Measurements from ENCODE around the gene TM9SF2.
A peak's percentile ranks its signal among the peaks of the same experiment; 100 is the strongest.
"Not testable (repeated sequence)": the region's sequence is repeated elsewhere in the genome, so short reads cannot be mapped to it uniquely, and the experiment has no call there.

TM9SF2 gene, protein sequence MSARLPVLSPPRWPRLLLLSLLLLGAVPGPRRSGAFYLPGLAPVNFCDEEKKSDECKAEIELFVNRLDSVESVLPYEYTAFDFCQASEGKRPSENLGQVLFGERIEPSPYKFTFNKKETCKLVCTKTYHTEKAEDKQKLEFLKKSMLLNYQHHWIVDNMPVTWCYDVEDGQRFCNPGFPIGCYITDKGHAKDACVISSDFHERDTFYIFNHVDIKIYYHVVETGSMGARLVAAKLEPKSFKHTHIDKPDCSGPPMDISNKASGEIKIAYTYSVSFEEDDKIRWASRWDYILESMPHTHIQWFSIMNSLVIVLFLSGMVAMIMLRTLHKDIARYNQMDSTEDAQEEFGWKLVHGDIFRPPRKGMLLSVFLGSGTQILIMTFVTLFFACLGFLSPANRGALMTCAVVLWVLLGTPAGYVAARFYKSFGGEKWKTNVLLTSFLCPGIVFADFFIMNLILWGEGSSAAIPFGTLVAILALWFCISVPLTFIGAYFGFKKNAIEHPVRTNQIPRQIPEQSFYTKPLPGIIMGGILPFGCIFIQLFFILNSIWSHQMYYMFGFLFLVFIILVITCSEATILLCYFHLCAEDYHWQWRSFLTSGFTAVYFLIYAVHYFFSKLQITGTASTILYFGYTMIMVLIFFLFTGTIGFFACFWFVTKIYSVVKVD

DNA sequence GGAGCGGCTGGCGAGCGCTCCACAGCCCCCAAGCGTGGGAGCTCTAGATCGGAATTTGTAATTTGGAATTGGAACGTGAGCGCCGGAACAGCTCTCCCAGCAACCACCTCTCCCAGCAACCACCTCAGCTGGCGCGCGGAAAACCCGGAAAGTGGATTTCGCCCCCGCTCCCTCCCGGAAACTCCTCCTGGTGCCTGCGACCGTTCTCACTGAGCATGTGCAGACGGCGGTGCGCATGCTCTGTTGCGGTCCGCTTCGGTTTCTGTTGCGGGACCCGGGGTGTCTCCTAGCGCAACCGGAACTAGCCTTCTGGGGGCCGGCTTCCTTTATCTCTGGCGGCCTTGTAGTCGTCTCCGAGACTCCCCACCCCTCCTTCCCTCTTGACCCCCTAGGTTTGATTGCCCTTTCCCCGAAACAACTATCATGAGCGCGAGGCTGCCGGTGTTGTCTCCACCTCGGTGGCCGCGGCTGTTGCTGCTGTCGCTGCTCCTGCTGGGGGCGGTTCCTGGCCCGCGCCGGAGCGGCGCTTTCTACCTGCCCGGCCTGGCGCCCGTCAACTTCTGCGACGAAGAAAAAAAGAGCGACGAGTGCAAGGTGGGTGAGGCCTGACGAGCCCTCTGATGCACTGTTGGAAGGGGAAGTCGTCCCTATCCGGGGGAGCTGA, at the start of gene TM9SF2:
Gene TM9SF2, plus strand, starts transcription at position 289 of the 664 bp plus-strand sequence. Its CDS starts 135 bp downstream, at position 424.
- DNase-seq: peak; percentile 99

DNA sequence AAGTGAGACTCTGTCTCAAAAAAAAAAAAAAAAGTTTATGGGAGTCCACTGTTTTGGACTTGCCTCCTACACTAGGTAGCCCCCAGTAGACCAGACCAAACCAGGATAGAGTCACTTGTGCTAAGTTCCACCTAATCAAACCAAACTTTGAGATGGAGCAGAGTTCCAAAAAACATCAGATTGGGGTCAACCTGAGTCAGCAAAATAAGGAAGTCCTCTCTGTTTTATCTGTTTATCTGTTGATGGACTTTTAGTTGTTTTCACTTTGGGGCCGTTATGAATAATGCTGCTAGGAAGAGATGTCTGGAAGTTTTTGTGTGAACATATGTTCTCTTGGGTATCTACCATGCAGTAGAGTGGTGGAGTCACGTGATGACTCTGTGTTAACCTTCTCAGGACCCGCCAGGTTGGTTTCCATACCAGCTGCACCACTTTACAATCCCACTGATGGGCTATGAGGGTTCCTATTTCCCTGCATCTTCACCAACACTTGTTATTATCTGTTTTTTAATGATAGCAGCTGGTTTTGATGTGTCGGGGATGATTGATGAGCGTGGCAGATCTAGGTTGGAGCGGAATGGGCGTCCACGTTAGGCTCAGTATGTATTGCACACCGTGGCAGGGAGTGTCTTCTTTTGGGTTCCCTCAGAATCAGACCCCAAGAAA, 46.6 kb upstream of the TM9SF2 start:
- DNase-seq: no peak

DNA sequence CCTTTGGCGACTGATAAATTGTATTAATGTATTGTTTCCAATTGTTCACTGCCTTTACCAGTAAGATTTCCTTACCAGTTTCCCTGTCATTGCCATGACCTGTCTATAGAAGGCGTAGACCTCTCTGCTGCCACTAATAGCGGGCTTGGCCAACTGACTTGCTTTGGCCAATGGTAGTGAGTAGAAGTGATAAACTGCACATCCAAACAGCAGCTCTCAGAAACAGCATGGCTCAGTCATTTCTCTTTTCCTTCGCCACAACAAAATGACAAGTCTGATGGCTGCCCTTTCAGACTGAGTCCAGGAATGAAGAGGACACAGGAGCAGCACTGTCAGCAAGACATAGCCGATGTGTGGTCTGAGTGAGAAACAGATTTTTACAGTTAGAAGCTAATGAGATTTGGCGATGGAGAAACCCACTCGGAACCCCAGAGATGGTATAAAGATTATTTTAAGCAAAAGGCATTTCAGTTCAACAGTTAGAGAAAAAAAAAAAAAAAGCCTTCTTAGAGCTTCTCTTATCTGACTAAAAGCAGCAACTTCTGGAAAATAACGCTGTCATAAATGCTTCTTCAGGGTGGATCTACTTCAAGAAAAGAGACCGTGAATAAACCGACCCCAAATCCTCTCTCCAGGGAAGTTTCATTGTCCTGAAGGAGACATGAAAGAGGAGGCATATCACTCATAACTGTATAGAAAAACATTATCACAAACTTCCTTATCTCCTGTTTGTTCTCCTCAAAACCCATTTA, 42.0 kb upstream of the TM9SF2 start:
- no peak for DNase-seq

- DNase-seq: not testable (repeated sequence)
Observed at GRCh38 chr13:99460802-99461201, 40.5 kb upstream of the TM9SF2 start.

DNA sequence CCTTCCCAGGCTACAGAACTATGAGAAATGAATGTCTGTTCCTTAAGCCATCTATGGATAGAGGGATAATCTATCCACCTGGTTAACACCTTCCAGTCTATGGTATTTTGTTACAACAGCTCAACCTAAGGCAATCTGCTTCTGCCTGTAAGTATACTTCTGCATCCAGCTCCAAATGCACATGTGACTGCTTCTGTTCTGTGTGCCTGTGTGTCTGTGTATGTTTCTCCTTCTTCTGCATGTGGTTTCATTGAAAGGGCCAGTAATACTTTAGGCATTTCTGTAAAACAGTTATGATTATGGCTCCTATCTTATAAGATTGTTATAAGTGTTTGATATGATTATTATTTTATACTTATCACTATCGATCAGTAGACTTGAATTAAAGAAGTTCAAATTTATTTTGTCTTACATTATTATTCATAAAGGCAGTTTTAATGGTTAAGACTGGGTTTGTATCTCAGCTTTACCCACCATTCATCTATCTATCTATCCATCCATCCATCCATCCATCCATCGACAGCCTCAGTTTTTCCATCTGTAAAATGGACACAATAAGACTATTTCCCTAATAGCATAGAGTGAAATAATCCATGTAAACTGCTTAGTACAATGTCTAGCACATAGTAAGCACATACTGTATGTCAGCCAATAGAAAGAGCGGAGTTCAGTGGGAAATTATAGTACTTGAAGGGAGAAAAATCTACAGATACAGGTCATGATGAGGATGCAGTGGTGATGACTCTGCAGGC, 37.5 kb upstream of the TM9SF2 start:
- no peak for DNase-seq

DNA sequence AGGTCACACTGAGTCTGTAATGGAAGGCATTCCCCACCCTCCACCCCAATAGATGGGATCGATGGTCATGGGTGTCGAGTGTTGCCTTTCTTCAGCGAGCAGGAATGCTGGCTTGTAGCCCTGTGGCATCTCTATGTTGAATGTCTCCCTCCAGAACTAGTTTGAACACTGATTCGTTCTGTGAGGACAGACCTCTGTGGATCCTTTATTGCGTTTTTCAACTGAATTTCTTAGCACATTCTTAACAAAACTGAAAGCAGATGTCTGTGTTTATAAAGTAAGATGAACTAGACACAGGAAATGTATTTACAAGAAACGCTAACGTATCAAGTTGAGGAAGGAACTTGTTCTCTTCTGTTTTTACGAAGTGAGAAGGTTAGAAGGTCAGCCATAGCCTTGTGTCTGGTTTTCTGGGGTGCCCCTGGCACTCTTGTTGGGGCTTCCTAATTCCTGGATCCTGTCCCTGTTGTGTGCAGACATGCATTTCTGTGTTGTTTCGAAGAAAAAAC, 36.8 kb upstream of the TM9SF2 start:
- no peak for DNase-seq

DNA sequence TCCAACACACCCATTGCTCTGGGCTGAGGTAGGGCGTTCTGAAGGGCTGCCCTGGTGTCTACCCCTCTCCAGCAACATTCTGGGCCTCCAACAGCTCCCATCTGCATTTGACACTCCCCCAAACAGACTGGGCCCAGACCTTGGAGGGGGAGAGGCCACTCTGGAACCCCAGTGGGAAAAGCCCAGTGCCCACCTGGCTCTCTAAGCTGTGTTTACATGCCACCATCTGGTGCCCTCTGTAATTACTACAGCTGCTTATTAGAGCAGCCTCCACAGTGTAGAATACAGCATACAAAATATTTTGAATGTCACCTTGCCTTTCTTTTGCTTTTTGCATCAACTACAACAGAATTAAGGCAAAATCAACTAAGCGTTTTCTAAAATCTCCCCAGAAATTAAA, 35.8 kb upstream of the TM9SF2 start:
- peak; percentile 48 for DNase-seq

- peak; percentile 9 for DNase-seq
Observed at GRCh38 chr13:99467764-99468163, 33.5 kb upstream of the TM9SF2 start.

- no peak for DNase-seq
Observed at GRCh38 chr13:99469041-99469440, 32.2 kb upstream of the TM9SF2 start.

DNA sequence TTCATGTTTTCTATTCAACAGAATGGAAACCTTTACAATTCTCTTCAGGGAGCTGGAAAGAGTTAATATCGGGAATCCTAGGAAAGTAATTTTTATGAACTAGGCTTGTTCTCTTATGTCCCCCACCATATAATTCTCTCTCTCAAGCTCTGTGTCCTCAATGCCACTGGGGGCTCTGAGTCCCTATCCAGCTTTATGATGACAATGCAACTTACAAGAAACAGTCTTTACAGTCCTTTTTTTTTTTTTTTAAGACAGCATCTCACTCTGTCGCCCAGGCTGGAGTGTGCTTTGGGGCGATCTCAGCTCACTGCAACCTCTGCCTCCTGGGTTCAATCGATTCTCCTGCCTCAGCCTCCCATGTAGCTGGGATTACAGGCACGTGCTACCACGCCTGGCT, 31.2 kb upstream of the TM9SF2 start:
- DNase-seq: no peak

GRCh38 chr13:99471221-99472121, 29.8 kb upstream of the TM9SF2 start:
- DNase-seq: no peak

DNA sequence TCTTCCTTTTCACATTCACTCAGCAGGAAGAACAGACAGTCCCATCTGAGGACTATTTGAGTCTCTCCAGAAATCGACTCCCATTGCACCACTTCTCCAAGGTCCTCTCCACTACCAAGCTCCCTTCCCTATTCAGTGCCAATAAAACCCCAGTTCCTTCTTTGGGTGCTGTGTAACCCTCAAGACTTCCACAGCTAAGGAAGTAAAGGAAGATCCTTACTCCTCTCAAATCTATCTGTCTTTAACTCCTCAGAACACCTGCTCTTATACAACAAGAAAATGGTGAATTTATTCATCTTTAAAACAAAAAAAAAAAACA, 29.2 kb upstream of the TM9SF2 start:
- no peak for DNase-seq

DNA sequence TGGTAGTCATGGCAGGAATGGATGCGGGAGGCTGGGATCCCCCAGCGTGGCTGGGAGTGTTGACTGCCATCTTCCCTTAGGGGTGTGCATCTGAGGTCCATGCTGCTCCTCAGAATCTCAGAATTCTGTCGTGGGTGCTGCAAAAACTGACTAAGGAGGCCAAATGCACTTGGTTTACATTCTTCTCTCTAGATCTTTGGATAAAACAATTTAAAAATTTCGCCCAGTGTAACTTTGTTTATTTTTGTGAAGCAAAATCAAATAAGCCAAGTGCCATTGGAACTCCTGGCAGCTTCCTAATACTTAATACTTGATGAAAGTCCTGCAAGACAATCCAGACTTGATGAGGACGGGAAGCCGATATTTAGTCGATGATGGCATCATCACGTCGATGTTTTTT, 27.8 kb upstream of the TM9SF2 start:
- DNase-seq: no peak

GRCh38 chr13:99476648-99477047, 24.6 kb upstream of the TM9SF2 start:
- DNase-seq: no peak

GRCh38 chr13:99477493-99477892, 23.8 kb upstream of the TM9SF2 start:
- no peak for DNase-seq

- DNase-seq: no peak
Observed at GRCh38 chr13:99481366-99481765, 19.9 kb upstream of the TM9SF2 start.

- DNase-seq: no peak
Observed at GRCh38 chr13:99484473-99484872, 16.8 kb upstream of the TM9SF2 start.

DNA sequence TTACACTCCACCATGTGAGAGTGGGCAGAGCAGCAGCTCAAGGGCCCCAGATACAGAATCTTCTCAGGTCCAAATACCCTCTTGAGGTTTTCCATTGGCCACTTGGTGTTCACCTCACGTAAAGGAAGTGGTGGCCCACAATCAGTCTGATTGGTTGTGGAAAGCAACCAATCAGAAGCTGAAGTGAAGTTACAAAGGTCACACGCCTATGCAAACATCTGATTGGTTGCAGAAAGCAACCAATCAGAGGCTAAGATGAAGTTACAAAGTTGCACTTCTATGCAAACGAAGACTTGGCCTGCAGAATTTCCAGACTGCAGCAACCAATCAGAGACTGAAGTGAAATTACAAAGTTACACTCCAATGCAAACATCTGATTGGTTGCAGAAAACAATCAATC, 14.3 kb upstream of the TM9SF2 start:
- DNase-seq: no peak

DNA sequence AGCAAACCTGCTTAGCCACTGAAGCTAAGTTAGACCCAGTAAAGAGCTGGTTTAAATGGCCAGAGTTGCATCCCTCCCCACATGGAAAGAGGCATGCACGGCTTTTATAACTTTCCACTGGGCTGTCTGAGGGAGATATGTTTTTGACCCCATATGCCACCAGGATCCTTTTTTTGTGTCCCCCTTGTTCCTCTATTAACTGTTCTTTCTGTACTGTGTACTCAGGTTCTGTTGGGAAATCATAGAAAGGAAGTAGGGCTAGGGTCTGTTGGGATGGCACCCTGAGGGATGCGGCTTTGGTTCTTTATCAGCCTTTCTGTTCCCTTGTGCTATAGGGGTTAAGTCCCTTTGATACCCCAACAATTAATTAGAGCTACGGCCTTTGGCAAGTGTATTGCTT, 12.2 kb upstream of the TM9SF2 start:
- no peak for DNase-seq

DNA sequence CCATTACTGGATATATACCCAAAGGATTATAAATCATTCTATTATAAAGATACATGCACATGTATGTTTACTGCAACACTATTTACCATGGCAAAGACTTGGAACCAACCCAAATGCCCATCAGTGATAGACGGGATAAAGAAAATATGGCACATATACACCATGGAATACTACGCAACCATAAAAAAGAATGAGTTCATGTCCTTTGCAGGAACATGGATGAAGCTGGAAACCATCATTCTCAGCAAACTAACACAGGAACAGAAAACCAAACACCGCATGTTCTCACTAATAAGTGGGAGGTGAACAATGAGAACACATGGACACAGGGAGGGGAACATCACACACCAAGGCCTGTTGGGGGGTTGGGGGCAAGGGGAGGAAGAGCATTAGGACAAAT, 9.5 kb upstream of the TM9SF2 start:
- DNase-seq: not testable (repeated sequence)
